SU-DHL-6 (cell line): ENCODE measurements around the gene LRRC4B.

ENCODE experiments used
- EZH2phosphoT487 ChIP-seq: fragments of 200-600 bp; sonication (generic), shearing (Covaris generic); conservative IDR thresholded peaks from 2 replicates; pipeline ENCODE4 v1.6.1; 2018; ENCODE audit warnings: mild to moderate bottlenecking, antibody characterized with exemption, low read length, moderate library complexity, mixed read lengths
- TF ChIP-seq, protein P1 (sequence below): fragments of 200-600 bp; sonication (generic); IDR thresholded peaks from one replicate; pipeline ENCODE4 v1.5.1; 2017; ENCODE audit warnings: antibody characterized with exemption, mild to moderate bottlenecking, low read length, moderate library complexity; ENCODE audit not compliant: insufficient read depth, poor library complexity, severe bottlenecking

DNA sequence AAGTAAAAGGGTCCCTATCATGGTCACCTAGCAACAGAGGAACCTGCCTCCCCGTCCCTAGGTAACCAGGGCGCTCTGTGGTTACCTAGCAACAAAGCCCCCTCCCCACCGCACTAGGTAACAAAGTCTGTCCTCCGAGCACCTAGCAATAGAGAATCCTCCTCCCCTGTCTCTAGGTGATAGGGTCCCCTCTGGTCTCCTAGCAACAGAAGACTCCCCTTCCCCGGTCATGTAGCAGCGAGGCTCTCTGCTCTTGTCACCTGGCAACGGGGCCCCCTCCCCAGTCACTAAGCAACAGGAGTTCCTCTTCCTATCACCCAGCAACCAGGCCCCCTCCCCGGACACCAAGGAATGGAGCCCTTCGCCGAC, 57.6 kb downstream of the LRRC4B start:
- TF ChIP-seq, protein P1, sequence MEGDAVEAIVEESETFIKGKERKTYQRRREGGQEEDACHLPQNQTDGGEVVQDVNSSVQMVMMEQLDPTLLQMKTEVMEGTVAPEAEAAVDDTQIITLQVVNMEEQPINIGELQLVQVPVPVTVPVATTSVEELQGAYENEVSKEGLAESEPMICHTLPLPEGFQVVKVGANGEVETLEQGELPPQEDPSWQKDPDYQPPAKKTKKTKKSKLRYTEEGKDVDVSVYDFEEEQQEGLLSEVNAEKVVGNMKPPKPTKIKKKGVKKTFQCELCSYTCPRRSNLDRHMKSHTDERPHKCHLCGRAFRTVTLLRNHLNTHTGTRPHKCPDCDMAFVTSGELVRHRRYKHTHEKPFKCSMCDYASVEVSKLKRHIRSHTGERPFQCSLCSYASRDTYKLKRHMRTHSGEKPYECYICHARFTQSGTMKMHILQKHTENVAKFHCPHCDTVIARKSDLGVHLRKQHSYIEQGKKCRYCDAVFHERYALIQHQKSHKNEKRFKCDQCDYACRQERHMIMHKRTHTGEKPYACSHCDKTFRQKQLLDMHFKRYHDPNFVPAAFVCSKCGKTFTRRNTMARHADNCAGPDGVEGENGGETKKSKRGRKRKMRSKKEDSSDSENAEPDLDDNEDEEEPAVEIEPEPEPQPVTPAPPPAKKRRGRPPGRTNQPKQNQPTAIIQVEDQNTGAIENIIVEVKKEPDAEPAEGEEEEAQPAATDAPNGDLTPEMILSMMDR: no peak
- TF ChIP-seq EZH2phosphoT487: no peak
